Neutrophil (primary cell): ENCODE measurements around the gene TCF4.

Source experiments
- H3K27ac ChIP-seq: fragments of 200-600 bp; sonication (generic); 2 replicates; pipeline ENCODE4 v1.5.1; 2016; ENCODE audit warnings: mild to moderate bottlenecking, moderate library complexity
- H3K27me3 ChIP-seq: fragments of 200-600 bp; sonication (generic); 2 replicates; pipeline ENCODE4 v1.6.0; 2016; ENCODE audit warnings: mild to moderate bottlenecking
- H3K36me3 ChIP-seq: fragments of 200-600 bp; sonication (generic); 2 replicates; pipeline ENCODE4 v1.5.1; 2017
- H3K4me1 ChIP-seq, 2 experiments: fragments of 200-600 bp in 1 of 2; sonication (generic) in 1 of 2; 1 replicate in 1 of 2; 2 replicates in 1 of 2; pipeline versions ENCODE4 v1.5.1 to v1.6.1; 2013 to 2016; ENCODE audit warnings: low read depth in 1 of 2, low read length in 1 of 2, mild to moderate bottlenecking in 1 of 2, moderate library complexity in 1 of 2; ENCODE audit not compliant: control insufficient read depth in 1 of 2, insufficient read depth in 1 of 2
- H3K4me3 ChIP-seq, 2 experiments: fragments of 200-600 bp in 1 of 2; sonication (generic) in 1 of 2; 1 replicate in 1 of 2; 2 replicates in 1 of 2; pipeline ENCODE4 v1.5.1; 2013 to 2016; ENCODE audit warnings: low read depth in 1 of 2, low read length in 1 of 2, mild to moderate bottlenecking in 1 of 2, moderate library complexity in 1 of 2
- H3K9me3 ChIP-seq: fragments of 200-600 bp; sonication (generic); 2 replicates; pipeline ENCODE4 v1.5.1; 2016
- CTCF ChIP-seq: fragments of 200-600 bp; sonication (generic); IDR thresholded peaks from 2 replicates; pipeline ENCODE4 v1.5.1; 2016; ENCODE audit warnings: antibody characterized with exemption

Gene TCF4

GRCh38 chr18:55629133-55629532 lies 41.1 kb upstream of the TCF4 start:
- Histone ChIP-seq H3K36me3 (no peaks in the 10 kb centered on the region), H3K9me3 (no peaks in the 10 kb centered on the region), H3K27me3 (no peaks in the 10 kb centered on the region), H3K4me1 (no peaks in the 10 kb centered on the region), H3K27ac (no peak overlapping the region), H3K4me3 (no peak overlapping the region)
- TF ChIP-seq CTCF: no peak

GRCh38 chr18:55627007-55627406 lies 39.0 kb upstream of the TCF4 start:
- H3K4me1 ChIP-seq: no peaks in the 10 kb centered on the region
- TF ChIP-seq CTCF: no peak
- H3K27ac ChIP-seq: no peak overlapping the region

GRCh38 chr18:55625901-55626300 lies 37.9 kb upstream of the TCF4 start:
- H3K4me1 ChIP-seq: no peaks in the 10 kb centered on the region
- no peak overlapping the region for H3K4me3 ChIP-seq
- H3K27me3 ChIP-seq: no peaks in the 10 kb centered on the region
- no peak for TF ChIP-seq CTCF
- no peak overlapping the region for H3K27ac ChIP-seq
- H3K9me3 ChIP-seq: no peaks in the 10 kb centered on the region
- no peaks in the 10 kb centered on the region for H3K36me3 ChIP-seq

More at GRCh38 chr18:55627007-55627406, 39.0 kb upstream of the TCF4 start:
- H3K4me3 ChIP-seq: no peak overlapping the region
- H3K9me3 ChIP-seq: no peaks in the 10 kb centered on the region
- H3K36me3 ChIP-seq: no peaks in the 10 kb centered on the region
- no peaks in the 10 kb centered on the region for H3K27me3 ChIP-seq

GRCh38 chr18:55623626-55624025 lies 35.6 kb upstream of the TCF4 start:
- Histone ChIP-seq H3K4me1 (no peaks in the 10 kb centered on the region), H3K36me3 (no peaks in the 10 kb centered on the region), H3K4me3 (no peak overlapping the region), H3K9me3 (no peaks in the 10 kb centered on the region), H3K27me3 (no peaks in the 10 kb centered on the region), H3K27ac (no peak overlapping the region)
- no peak for TF ChIP-seq CTCF

GRCh38 chr18:55610506-55610905 lies 22.5 kb upstream of the TCF4 start:
- no peak overlapping the region for H3K27ac ChIP-seq
- H3K4me1 ChIP-seq: no peaks in the 10 kb centered on the region
- H3K4me3 ChIP-seq: no peak overlapping the region
- H3K9me3 ChIP-seq: no peaks in the 10 kb centered on the region
- no peak for TF ChIP-seq CTCF
- no peaks in the 10 kb centered on the region for H3K36me3 ChIP-seq
- H3K27me3 ChIP-seq: no peaks in the 10 kb centered on the region
